Neural cell (in vitro differentiated cells): ENCODE measurements around the gene ARHGAP10. TPM values are rescaled to one million over a fixed set of nuclear protein-coding genes. Genes with fewer than 3 reads are reported as not detected.

ENCODE experiments used
- H2AFZ ChIP-seq: fragments of 200-600, 300-800 bp; sonication (generic), shearing (Covaris generic); 2 replicates; pipeline ENCODE4 v1.6.0; 2014; ENCODE audit warnings: low read depth, mild to moderate bottlenecking, antibody characterized with exemption, low read length, moderate library complexity
- H3F3A ChIP-seq: fragments of 200-600 bp; shearing (Covaris generic); 2 replicates; pipeline ENCODE4 v1.6.1; 2016; ENCODE audit warnings: mild to moderate bottlenecking, moderate library complexity, mixed read lengths, antibody characterized with exemption, low read length; ENCODE audit not compliant: insufficient read depth, poor library complexity, severe bottlenecking
- H3K27ac ChIP-seq: fragments of 200-600, 300-800 bp; sonication (generic), shearing (Covaris generic); 2 replicates; pipeline ENCODE4 v1.5.1; 2014; ENCODE audit warnings: mild to moderate bottlenecking, low read length, moderate library complexity
- H3K27me3 ChIP-seq: fragments of 300-800, 200-600 bp; sonication (generic), shearing (Covaris generic); 2 replicates; pipeline ENCODE4 v1.6.0; 2014; ENCODE audit warnings: mild to moderate bottlenecking, low read depth, low read length, moderate library complexity; ENCODE audit not compliant: insufficient read depth
- H3K36me3 ChIP-seq: fragments of 300-800, 200-600 bp; sonication (generic), shearing (Covaris generic); 2 replicates; pipeline ENCODE4 v1.5.1; 2014; ENCODE audit warnings: mild to moderate bottlenecking, antibody characterized with exemption, low read length, moderate library complexity; ENCODE audit not compliant: insufficient read depth
- H3K4me2 ChIP-seq: fragments of 300-800, 200-600 bp; sonication (generic), shearing (Covaris generic); 2 replicates; pipeline ENCODE4 v1.6.0; 2014; ENCODE audit warnings: mild to moderate bottlenecking, low read length
- H3K4me3 ChIP-seq: fragments of 300-800, 200-600 bp; sonication (generic), shearing (Covaris generic); 2 replicates; pipeline ENCODE4 v1.5.1; 2014; ENCODE audit warnings: mild to moderate bottlenecking, low read length, moderate library complexity
- H3K79me2 ChIP-seq: fragments of 200-600 bp; shearing (Covaris generic); replicated peaks from 2 replicates; pipeline ENCODE4 v1.6.0; 2014; ENCODE audit warnings: mild to moderate bottlenecking, low read length, moderate library complexity; ENCODE audit not compliant: insufficient read depth
- H3K9ac ChIP-seq: fragments of 300-800, 200-600 bp; sonication (generic), shearing (Covaris generic); 2 replicates; pipeline ENCODE4 v1.6.1; 2016; ENCODE audit warnings: mild to moderate bottlenecking, low read length, mixed read lengths
- H3K9me2 ChIP-seq: fragments of 200-600 bp; shearing (Covaris generic); 2 replicates; pipeline ENCODE4 v1.6.1; 2016; ENCODE audit warnings: mild to moderate bottlenecking, low read length, mixed read lengths; ENCODE audit not compliant: insufficient read depth
- H3K9me3 ChIP-seq: fragments of 200-600, 300-800 bp; sonication (generic), shearing (Covaris generic); 2 replicates; pipeline ENCODE4 v1.6.1; 2016; ENCODE audit warnings: mild to moderate bottlenecking, mixed run types, low read length, moderate library complexity, mixed read lengths
- H4K20me1 ChIP-seq: fragments of 200-600 bp; shearing (Covaris generic); 2 replicates; pipeline ENCODE4 v1.6.1; 2016; ENCODE audit warnings: mild to moderate bottlenecking, mixed run types; ENCODE audit not compliant: insufficient read depth
- EP300 ChIP-seq: fragments of 450-650 bp; conservative IDR thresholded peaks from 2 replicates; pipeline ENCODE4 v1.6.1; 2014; ENCODE audit warnings: antibody characterized with exemption, mild to moderate bottlenecking, moderate library complexity; ENCODE audit not compliant: poor library complexity, severe bottlenecking
- EZH2 ChIP-seq: fragments of 200-600, 300-800 bp; shearing (Covaris generic), sonication (generic); IDR thresholded peaks from 2 replicates; pipeline ENCODE4 v1.6.1; 2014; ENCODE audit warnings: antibody characterized with exemption, low read length, borderline replicate concordance, mild to moderate bottlenecking; ENCODE audit not compliant: insufficient read depth, poor library complexity, severe bottlenecking
- MXI1 ChIP-seq: fragments of 450-650 bp; conservative IDR thresholded peaks from 2 replicates; pipeline ENCODE4 v1.6.1; 2014; ENCODE audit warnings: antibody characterized with exemption, mild to moderate bottlenecking; ENCODE audit not compliant: poor library complexity, severe bottlenecking
- POLR2AphosphoS5 ChIP-seq: IDR thresholded peaks from 2 replicates; pipeline ENCODE4 v1.6.1; 2012
- RAD21 ChIP-seq: fragments of 450-650 bp; conservative IDR thresholded peaks from 2 replicates; pipeline ENCODE4 v1.6.1; 2014; ENCODE audit warnings: antibody characterized with exemption, mild to moderate bottlenecking, moderate library complexity
- REST ChIP-seq: IDR thresholded peaks from 2 replicates; pipeline ENCODE4 v1.6.1; 2012; ENCODE audit warnings: borderline replicate concordance
- SMC3 ChIP-seq: fragments of 450-650 bp; conservative IDR thresholded peaks from 2 replicates; pipeline ENCODE4 v1.6.1; 2014; ENCODE audit warnings: antibody characterized with exemption, mild to moderate bottlenecking, moderate library complexity; ENCODE audit not compliant: poor library complexity
- TAF1 ChIP-seq: IDR thresholded peaks from 2 replicates; pipeline ENCODE4 v1.6.1; 2012; ENCODE audit warnings: low read depth
- polyA plus RNA-seq: library from polyadenylated mRNA; depleted of rRNA; stranded (reverse); fragments of >200 nt; gene quantifications from 2 replicates; pipeline ENCODE4 v1.2.3, GENCODE V29; 2014
- TF ChIP-seq, protein P1 (sequence below): fragments of 450-650 bp; IDR thresholded peaks from 2 replicates; pipeline ENCODE4 v1.5.1; 2014; ENCODE audit warnings: antibody characterized with exemption, mild to moderate bottlenecking, moderate library complexity; ENCODE audit not compliant: poor library complexity, severe bottlenecking

ARHGAP10 gene
- polyA plus RNA-seq, 1 donor from 2014 or later: 1.2 TPM

DNA sequence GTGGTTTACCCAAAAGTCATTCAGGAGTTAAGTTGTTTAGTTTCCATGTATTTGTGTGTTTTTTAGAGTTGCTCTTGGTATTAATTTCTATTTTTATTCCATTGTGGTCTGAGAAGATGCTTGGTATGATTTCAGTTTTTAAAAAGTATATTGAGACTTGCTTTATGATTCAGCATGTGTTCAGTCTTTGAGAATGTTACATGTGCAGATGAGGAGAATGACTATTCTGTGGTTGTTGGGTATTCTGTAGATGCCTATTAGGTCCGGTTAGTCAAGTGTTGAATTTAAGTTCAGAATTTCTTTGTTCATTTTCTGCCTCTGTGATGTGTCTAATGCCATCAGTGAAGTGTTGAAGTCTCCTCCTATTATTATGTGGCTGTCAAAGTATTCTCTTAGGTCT, 249.4 kb downstream of the ARHGAP10 start:
- no peaks in the 10 kb centered on the region for H3K9me2 ChIP-seq
- H3K4me3 ChIP-seq: no peak overlapping the region
- no peaks in the 10 kb centered on the region for H3K79me2 ChIP-seq
- no peak overlapping the region for H2AFZ ChIP-seq
- no peaks in the 10 kb centered on the region for H3K9me3 ChIP-seq
- TF ChIP-seq POLR2AphosphoS5 (no peak), EZH2 (no peak), SMC3 (no peak), REST (no peak), TAF1 (no peak), EP300 (no peak)
- TF ChIP-seq, protein P1, sequence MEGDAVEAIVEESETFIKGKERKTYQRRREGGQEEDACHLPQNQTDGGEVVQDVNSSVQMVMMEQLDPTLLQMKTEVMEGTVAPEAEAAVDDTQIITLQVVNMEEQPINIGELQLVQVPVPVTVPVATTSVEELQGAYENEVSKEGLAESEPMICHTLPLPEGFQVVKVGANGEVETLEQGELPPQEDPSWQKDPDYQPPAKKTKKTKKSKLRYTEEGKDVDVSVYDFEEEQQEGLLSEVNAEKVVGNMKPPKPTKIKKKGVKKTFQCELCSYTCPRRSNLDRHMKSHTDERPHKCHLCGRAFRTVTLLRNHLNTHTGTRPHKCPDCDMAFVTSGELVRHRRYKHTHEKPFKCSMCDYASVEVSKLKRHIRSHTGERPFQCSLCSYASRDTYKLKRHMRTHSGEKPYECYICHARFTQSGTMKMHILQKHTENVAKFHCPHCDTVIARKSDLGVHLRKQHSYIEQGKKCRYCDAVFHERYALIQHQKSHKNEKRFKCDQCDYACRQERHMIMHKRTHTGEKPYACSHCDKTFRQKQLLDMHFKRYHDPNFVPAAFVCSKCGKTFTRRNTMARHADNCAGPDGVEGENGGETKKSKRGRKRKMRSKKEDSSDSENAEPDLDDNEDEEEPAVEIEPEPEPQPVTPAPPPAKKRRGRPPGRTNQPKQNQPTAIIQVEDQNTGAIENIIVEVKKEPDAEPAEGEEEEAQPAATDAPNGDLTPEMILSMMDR: no peak
- no peak overlapping the region for H3K9ac ChIP-seq
- H3K27ac ChIP-seq: no peak overlapping the region
- no peaks in the 10 kb centered on the region for H4K20me1 ChIP-seq
- no peak overlapping the region for H3K4me2 ChIP-seq
- no peaks in the 10 kb centered on the region for H3F3A ChIP-seq
- H3K27me3 ChIP-seq: no peaks in the 10 kb centered on the region
- H3K36me3 ChIP-seq: no peaks in the 10 kb centered on the region

- H2AFZ ChIP-seq: no peak overlapping the region
- peak; percentile 36 for TF ChIP-seq SMC3
- TF ChIP-seq, protein P1: peak; percentile 37
- no peak for TF ChIP-seq REST
- TF ChIP-seq MXI1: no peak
- TF ChIP-seq RAD21: peak; percentile 32
- no peak overlapping the region for H3K9ac ChIP-seq
- no peaks in the 10 kb centered on the region for H3K27me3 ChIP-seq
- H3K79me2 ChIP-seq: no peaks in the 10 kb centered on the region
- no peaks in the 10 kb centered on the region for H4K20me1 ChIP-seq
- no peaks in the 10 kb centered on the region for H3K36me3 ChIP-seq
- H3K27ac ChIP-seq: no peak overlapping the region
- no peak overlapping the region for H3K4me2 ChIP-seq
- no peaks in the 10 kb centered on the region for H3F3A ChIP-seq
- H3K9me2 ChIP-seq: no peaks in the 10 kb centered on the region
- H3K4me3 ChIP-seq: no peak overlapping the region
- H3K9me3 ChIP-seq: no peaks in the 10 kb centered on the region
Measured at GRCh38 chr4:147984065-147984777, 252.3 kb downstream of the ARHGAP10 start.
